ENCODE data around the gene TSPAN15. TPM values are rescaled to one million over a fixed set of nuclear protein-coding genes. Genes with fewer than 3 reads are reported as not detected.

TSPAN15 gene
- total RNA-seq, 2 experiments from 2014 or later = 2.4 to 3.1 TPM

DNA sequence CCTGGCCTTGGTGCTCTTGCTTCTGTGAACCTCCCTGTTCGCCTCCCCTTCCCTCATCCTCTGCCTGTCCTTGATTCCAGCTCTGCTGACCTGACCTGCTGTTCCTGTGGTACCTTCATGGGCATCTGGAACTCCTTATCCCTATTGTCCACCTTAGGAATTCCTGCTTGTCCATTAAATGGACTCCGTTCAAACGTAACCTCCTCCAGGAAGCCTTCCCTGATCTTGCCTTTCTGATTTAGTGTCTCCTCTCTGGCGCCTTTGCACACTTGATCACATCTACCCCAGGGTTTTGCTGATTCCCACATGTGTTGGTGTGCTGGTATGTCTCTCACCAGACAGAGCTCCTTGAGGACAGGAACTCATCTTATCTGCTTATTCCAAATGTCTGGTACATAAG is 20.9 kb downstream of the TSPAN15 start:
- no peak for TF ChIP-seq EZH2phosphoT487 (IDR thresholded peaks at IDR 0.05; ENCODE audit: borderline replicate concordance, low read depth, low read length)
- TF ChIP-seq, protein P1, sequence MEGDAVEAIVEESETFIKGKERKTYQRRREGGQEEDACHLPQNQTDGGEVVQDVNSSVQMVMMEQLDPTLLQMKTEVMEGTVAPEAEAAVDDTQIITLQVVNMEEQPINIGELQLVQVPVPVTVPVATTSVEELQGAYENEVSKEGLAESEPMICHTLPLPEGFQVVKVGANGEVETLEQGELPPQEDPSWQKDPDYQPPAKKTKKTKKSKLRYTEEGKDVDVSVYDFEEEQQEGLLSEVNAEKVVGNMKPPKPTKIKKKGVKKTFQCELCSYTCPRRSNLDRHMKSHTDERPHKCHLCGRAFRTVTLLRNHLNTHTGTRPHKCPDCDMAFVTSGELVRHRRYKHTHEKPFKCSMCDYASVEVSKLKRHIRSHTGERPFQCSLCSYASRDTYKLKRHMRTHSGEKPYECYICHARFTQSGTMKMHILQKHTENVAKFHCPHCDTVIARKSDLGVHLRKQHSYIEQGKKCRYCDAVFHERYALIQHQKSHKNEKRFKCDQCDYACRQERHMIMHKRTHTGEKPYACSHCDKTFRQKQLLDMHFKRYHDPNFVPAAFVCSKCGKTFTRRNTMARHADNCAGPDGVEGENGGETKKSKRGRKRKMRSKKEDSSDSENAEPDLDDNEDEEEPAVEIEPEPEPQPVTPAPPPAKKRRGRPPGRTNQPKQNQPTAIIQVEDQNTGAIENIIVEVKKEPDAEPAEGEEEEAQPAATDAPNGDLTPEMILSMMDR (conservative IDR thresholded peaks at IDR 0.05; ENCODE audit: low read length) = no peak
- Histone ChIP-seq H3K9me3 (ENCODE audit: low read length) (no peaks in the 10 kb centered on the region), H3K4me2 (ENCODE audit: low read length) (no peak overlapping the region), H3K79me2 (ENCODE audit: insufficient read depth, low read depth, low read length) (no peaks in the 10 kb centered on the region), H2AFZ (ENCODE audit: low read length) (no peak overlapping the region), H3K27ac (ENCODE audit: low read depth, low read length, poor library complexity, severe bottlenecking) (no peak overlapping the region), H3K4me3 (ENCODE audit: low read depth, low read length, poor library complexity, severe bottlenecking) (no peak overlapping the region), H3K4me1 (ENCODE audit: insufficient read depth, low read length, poor library complexity, severe bottlenecking) (no peaks in the 10 kb centered on the region), H3K9me2 (ENCODE audit: insufficient read depth, low read length) (no peaks in the 10 kb centered on the region), H4K20me1 (ENCODE audit: insufficient read depth, low read length) (no peaks in the 10 kb centered on the region), H3K36me3 (ENCODE audit: insufficient read depth, low read length) (no peaks in the 10 kb centered on the region)
- no peak for DNase-seq (ENCODE audit: low spot score)
- POLR2A ChIA-PET = no interaction called here
- CTCF ChIA-PET (ENCODE audit: unreplicated experiment) = interaction anchor here (0.6 kb wide), 1 partner anchor 36 kb away, joined by 3 read pairs; no protein-coding TSS in a partner anchor
- intact Hi-C loops (cut with micrococcal nuclease; ENCODE audit: unreplicated experiment) = no loop called here
- no TSS peak for BruUV-seq (replicated peaks)

DNA sequence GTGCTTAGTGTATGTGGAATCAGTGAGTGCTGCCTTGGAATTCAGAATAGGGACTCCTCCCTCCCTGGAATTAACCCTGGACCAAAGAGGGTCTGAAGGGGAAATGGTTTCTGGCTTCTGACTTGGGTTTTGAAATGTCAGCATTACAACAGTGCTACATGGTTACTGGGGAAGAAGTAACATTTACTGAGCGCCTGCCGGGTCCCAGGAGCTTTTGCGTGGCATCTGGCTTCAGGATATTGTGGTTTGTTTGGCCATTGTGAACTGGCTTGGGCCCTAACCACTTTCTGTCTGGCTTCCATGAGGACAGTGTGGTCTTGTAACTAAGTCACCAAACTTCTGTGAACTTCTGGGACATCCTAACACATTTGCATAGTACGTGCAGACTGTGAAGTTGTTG is 21.3 kb downstream of the TSPAN15 start:
- Histone ChIP-seq H3K4me2 (ENCODE audit: low read length) (no peak overlapping the region), H3K36me3 (ENCODE audit: insufficient read depth, low read length) (no peaks in the 10 kb centered on the region), H3K9me3 (ENCODE audit: low read length) (no peaks in the 10 kb centered on the region), H4K20me1 (ENCODE audit: insufficient read depth, low read length) (no peaks in the 10 kb centered on the region), H3K9me2 (ENCODE audit: insufficient read depth, low read length) (no peaks in the 10 kb centered on the region), H2AFZ (ENCODE audit: low read length) (no peak overlapping the region), H3K79me2 (ENCODE audit: insufficient read depth, low read depth, low read length) (no peaks in the 10 kb centered on the region), H3K27ac (ENCODE audit: low read depth, low read length, poor library complexity, severe bottlenecking) (no peak overlapping the region), H3K4me3 (ENCODE audit: low read depth, low read length, poor library complexity, severe bottlenecking) (no peak overlapping the region), H3K4me1 (ENCODE audit: insufficient read depth, low read length, poor library complexity, severe bottlenecking) (no peaks in the 10 kb centered on the region)
- no peak for DNase-seq (ENCODE audit: low spot score)
- POLR2A ChIA-PET = no interaction called here
- CTCF ChIA-PET (ENCODE audit: unreplicated experiment) = no interaction called here
- no peak for TF ChIP-seq EZH2phosphoT487 (IDR thresholded peaks at IDR 0.05; ENCODE audit: borderline replicate concordance, low read depth, low read length)
- TF ChIP-seq, protein P1 (conservative IDR thresholded peaks at IDR 0.05; ENCODE audit: low read length) = no peak
- intact Hi-C loops (cut with micrococcal nuclease; ENCODE audit: unreplicated experiment) = no loop called here
- BruUV-seq (replicated peaks) = no TSS peak

DNA sequence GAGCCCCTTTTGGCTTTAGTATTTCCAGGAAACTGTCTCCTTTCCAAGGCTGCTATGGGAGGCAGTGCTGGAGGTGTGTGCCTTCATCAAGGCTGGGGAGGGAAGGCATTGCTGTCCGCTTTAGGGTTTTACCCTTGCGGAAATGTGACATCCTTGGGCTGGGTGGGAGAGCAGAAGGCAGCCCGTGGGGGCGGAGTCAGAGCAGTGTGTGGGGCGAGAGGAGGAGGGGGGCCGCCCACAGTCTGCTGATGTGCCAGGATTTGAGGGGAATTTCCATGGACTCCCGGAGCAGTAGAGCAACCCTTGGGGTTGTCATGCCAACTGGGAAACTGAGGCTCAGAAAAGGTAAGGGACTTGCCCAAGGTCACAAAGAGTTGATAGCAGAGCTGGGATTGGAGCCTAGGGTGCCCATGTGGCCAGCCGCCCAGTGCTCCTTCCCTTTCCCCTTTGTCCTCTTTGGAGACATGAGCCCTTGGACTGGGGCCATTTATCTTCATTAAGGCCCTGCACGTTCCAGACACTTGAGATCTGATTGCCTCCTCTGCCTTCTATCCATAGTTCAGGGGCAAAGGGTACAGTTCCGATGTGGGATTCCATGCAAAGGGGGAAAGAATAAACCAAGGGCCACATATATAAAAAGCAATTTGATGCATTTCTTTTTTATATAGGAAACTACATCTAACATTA is 22.2 kb downstream of the TSPAN15 start:
- Histone ChIP-seq H3K9me3 (ENCODE audit: low read length) (no peaks in the 10 kb centered on the region), H2AFZ (ENCODE audit: low read length) (no peak overlapping the region), H3K9me2 (ENCODE audit: insufficient read depth, low read length) (no peaks in the 10 kb centered on the region), H3K4me3 (ENCODE audit: low read depth, low read length, poor library complexity, severe bottlenecking) (no peak overlapping the region), H3K36me3 (ENCODE audit: insufficient read depth, low read length) (no peaks in the 10 kb centered on the region), H3K4me1 (ENCODE audit: insufficient read depth, low read length, poor library complexity, severe bottlenecking) (no peaks in the 10 kb centered on the region), H4K20me1 (ENCODE audit: insufficient read depth, low read length) (no peaks in the 10 kb centered on the region), H3K4me2 (ENCODE audit: low read length) (no peak overlapping the region), H3K27ac (ENCODE audit: low read depth, low read length, poor library complexity, severe bottlenecking) (no peak overlapping the region), H3K79me2 (ENCODE audit: insufficient read depth, low read depth, low read length) (no peaks in the 10 kb centered on the region)
- no peak for DNase-seq (ENCODE audit: low spot score)
- intact Hi-C loops (cut with micrococcal nuclease; ENCODE audit: unreplicated experiment) = no loop called here
- BruUV-seq (replicated peaks) = no TSS peak
- no peak for TF ChIP-seq EZH2phosphoT487 (IDR thresholded peaks at IDR 0.05; ENCODE audit: borderline replicate concordance, low read depth, low read length)
- TF ChIP-seq, protein P1 (conservative IDR thresholded peaks at IDR 0.05; ENCODE audit: low read length) = no peak
- ChIA-PET CTCF (ENCODE audit: unreplicated experiment) (no interaction called here), POLR2A (no interaction called here)
